ENCODE measurements around the gene TRMT112. TPM values are rescaled to one million over a fixed set of nuclear protein-coding genes. Genes with fewer than 3 reads are reported as not detected.
A peak's percentile ranks its signal among the peaks of the same experiment; 100 is the strongest.

Gene TRMT112
- polyA plus RNA-seq, 2 of the 4 experiments (the other 2 are of a cell fraction) = 363 to 440 TPM

DNA sequence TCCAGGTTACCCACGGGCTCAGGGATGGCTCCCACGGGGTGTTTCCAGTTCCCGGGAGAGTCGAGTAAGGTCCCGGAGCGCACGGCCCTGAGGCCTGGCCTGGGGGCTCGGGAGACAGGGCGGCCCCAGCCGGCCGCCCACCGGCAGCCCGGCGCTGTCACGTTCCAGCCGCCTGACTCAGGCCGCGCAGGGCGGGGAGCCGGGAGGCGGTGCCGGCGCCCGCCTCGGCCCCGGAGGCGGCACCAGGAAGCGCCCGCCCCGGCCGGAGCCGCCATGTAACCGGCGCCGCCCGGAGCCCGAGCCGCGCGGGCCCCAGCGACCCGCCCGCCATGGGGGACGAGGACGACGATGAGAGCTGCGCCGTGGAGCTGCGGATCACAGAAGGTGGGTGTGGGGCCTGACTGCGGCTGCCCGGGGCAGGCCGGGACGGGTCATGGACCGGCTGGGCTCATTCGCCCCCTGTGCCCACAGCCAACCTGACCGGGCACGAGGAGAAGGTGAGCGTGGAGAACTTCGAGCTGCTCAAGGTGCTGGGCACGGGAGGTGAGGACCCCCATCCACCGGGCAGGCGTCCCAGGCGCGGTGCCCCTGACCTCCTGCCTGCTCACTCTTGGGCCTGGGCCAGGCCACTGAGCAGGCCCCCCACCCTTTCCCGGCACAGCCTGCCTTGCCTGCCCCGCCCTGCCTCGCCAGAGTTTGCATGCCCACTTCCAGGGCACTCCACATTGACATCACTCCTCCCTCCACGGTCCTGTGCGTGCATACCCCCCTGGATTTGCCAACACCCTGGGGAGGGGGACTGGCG is 41.8 kb upstream of the TRMT112 start, which contains the start of gene RPS6KA4:
Gene RPS6KA4, plus strand, starts transcription at position 256 of the 805 bp plus-strand sequence. Its CDS starts 74 bp downstream, at position 330.
- peak within 1 kb of the TSS; percentile 87 for H3K4me2 ChIP-seq
- WGBS (ENCODE audit: missing lambda C conversion rate) = under 1% methylated on average over 17 of the region's 70 CpGs
- FAIRE-seq (no peak), DNase-seq (ENCODE audit: low read depth in 1 of 2, low spot score in 1 of 2) (peak; percentile 47 to 71), ATAC-seq (peak; percentile 70 to 80)
- peaks cover 50% of the 10 kb centered on the region for H3K4me1 ChIP-seq
- CTCF ChIA-PET = interaction anchor here (0.9 to 33.9 kb wide), 8 partner anchors 10 to 308 kb away, joined by 3 to 996 read pairs (median 4); partner anchors contain the start of genes CATSPERZ, CCDC88B, ESRRA and PRDX5
- H3K9me3 ChIP-seq = no peaks in the 10 kb centered on the region
- H3K27ac ChIP-seq = peak within 1 kb of the TSS; percentile 86 to 98
- H3K4me3 ChIP-seq = peak within 1 kb of the TSS; percentile 73
- POLR2A ChIA-PET = interaction anchor here (0.7 to 4.6 kb wide), 3 partner anchors 27 to 41 kb away, joined by 3 to 50 read pairs (median 5); partner anchors contain the start of genes PRDX5 and TRMT112
- no peak for TF ChIP-seq EHMT2 (IDR thresholded peaks at IDR 0.05; ENCODE audit: low read depth)
- TF ChIP-seq PHF8 (IDR thresholded peaks at IDR 0.05; ENCODE audit: borderline replicate concordance, low read depth) = peak; percentile 69; the same call in 1 of the 2 replicates
- TF ChIP-seq CHD4 (IDR thresholded peaks at IDR 0.05; ENCODE audit: borderline replicate concordance) = no peak
- TF ChIP-seq, protein P1, sequence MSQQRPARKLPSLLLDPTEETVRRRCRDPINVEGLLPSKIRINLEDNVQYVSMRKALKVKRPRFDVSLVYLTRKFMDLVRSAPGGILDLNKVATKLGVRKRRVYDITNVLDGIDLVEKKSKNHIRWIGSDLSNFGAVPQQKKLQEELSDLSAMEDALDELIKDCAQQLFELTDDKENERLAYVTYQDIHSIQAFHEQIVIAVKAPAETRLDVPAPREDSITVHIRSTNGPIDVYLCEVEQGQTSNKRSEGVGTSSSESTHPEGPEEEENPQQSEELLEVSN (IDR thresholded peaks at IDR 0.05; ENCODE audit: borderline replicate concordance, low read depth) = peak; percentile 52
- TF ChIP-seq FOSB (CRISPR knock-in tag; IDR thresholded peaks at IDR 0.05) = no peak
- TF ChIP-seq POLR2A (IDR thresholded peaks at IDR 0.05; ENCODE audit: low read length) = peak; percentile 64
- TF ChIP-seq KDM1A (IDR thresholded peaks at IDR 0.05; ENCODE audit: low read depth) = peak; percentile 26; the same call in 1 of the 2 replicates
- TF ChIP-seq JUN (IDR thresholded peaks at IDR 0.05) = peak in 1 of 2 experiments; percentile 64; a peak in 2 of 5 replicates
- TF ChIP-seq, protein P2, sequence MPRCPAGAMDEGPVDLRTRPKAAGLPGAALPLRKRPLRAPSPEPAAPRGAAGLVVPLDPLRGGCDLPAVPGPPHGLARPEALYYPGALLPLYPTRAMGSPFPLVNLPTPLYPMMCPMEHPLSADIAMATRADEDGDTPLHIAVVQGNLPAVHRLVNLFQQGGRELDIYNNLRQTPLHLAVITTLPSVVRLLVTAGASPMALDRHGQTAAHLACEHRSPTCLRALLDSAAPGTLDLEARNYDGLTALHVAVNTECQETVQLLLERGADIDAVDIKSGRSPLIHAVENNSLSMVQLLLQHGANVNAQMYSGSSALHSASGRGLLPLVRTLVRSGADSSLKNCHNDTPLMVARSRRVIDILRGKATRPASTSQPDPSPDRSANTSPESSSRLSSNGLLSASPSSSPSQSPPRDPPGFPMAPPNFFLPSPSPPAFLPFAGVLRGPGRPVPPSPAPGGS (IDR thresholded peaks at IDR 0.05) = peak; percentile 60; the same call in 2 of the 3 replicates
- TF ChIP-seq NPAS2 (CRISPR knock-in tag; IDR thresholded peaks at IDR 0.05; ENCODE audit: borderline replicate concordance) = peak; percentile 41; the same call in 1 of the 2 replicates
- TF ChIP-seq ZSCAN20 (CRISPR knock-in tag; IDR thresholded peaks at IDR 0.05) = no peak
- no peak; the same call in 1 of the 2 replicates for TF ChIP-seq MYC (IDR thresholded peaks at IDR 0.05; ENCODE audit: borderline replicate concordance, low read length)
- TF ChIP-seq, protein P3, sequence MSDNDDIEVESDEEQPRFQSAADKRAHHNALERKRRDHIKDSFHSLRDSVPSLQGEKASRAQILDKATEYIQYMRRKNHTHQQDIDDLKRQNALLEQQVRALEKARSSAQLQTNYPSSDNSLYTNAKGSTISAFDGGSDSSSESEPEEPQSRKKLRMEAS (IDR thresholded peaks at IDR 0.05) = peak; percentile 64
- TF ChIP-seq HDAC2 (IDR thresholded peaks at IDR 0.05) = no peak
- 0 out of 2 replicates have a peak, but pooled peaks have one; percentile 25 for TF ChIP-seq BHLHE40 (IDR thresholded peaks at IDR 0.05; ENCODE audit: low read depth, low read length)
- TF ChIP-seq JUNB (IDR thresholded peaks at IDR 0.05) = no peak
- no peak for TF ChIP-seq FOSL2 (IDR thresholded peaks at IDR 0.05)
- TF ChIP-seq FOSL2 (CRISPR knock-in tag; IDR thresholded peaks at IDR 0.05) = peak; percentile 63
- 0 out of 2 replicates have a peak, but pooled peaks have one; percentile 9 for TF ChIP-seq GATA3 (IDR thresholded peaks at IDR 0.05; ENCODE audit: borderline replicate concordance)
- TF ChIP-seq HOXA7 (CRISPR knock-in tag; IDR thresholded peaks at IDR 0.05) = no peak
- no peak for TF ChIP-seq CBX2 (IDR thresholded peaks at IDR 0.05; ENCODE audit: borderline replicate concordance, low read depth)

DNA sequence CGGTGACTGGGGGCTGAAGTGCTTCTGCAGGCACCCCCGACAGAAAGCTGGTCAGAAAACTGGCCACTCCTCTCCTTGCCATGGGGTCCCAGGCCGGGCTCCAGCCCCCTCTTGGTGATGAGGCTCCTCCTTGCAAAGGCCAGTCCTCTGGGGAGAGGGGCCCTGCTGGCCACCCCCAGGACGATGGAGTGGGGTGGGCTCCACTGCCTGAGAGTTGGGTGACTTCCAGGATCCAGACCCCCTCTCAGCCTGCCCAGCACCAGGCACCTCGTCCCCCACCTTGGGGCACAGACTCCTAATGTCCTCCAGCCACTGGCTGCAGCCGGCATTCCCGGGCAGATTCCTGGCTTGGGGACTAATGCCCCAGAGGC is 41.2 kb upstream of the TRMT112 start:
- ChIA-PET POLR2A (interaction anchor here (4.6 kb wide), 1 partner anchor 41 kb away, joined by 50 read pairs; the partner anchor contains the start of genes PRDX5 and TRMT112), CTCF (interaction anchor here (0.6 to 33.9 kb wide), 8 partner anchors 9 to 306 kb away, joined by 3 to 996 read pairs (median 7); partner anchors contain the start of genes CATSPERZ, CCDC88B, ESRRA and PRDX5)
- Histone ChIP-seq H3K4me3 (peak overlapping the region; percentile 73), H3K4me1 (peaks cover 50% of the 10 kb centered on the region), H3K4me2 (peak overlapping the region; percentile 87), H3K27ac (peak overlapping the region; percentile 86 to 98), H3K9me3 (no peaks in the 10 kb centered on the region)
- FAIRE-seq (no peak), ATAC-seq (peak; percentile 23 to 41), DNase-seq (ENCODE audit: low read depth in 1 of 2, low spot score in 1 of 2) (no peak)
- no peak for TF ChIP-seq MYC (IDR thresholded peaks at IDR 0.05; ENCODE audit: borderline replicate concordance, low read length)
- no peak for TF ChIP-seq KDM5A (IDR thresholded peaks at IDR 0.05)
- WGBS (ENCODE audit: missing lambda C conversion rate) = 7% methylated on average over 3 of the region's 7 CpGs

Data from A549 (cell line).